Left ventricle myocardium inferior (tissue), 1 donor: ENCODE results near the gene LITAFD. TPM values are rescaled to one million over a fixed set of nuclear protein-coding genes. Genes with fewer than 3 reads are reported as not detected.

Experiments used
- DNase-seq: peaks from one replicate; pipeline ENCODE4 v3.0.0-alpha.2; 2020
- H3K27ac ChIP-seq: fragments of 200-600 bp; replicated peaks from 2 replicates; pipeline ENCODE4 v1.8.0; 2021
- H3K27me3 ChIP-seq: fragments of 200-600 bp; 2 replicates; pipeline ENCODE4 v1.8.0; 2021; ENCODE audit warnings: low read depth
- H3K36me3 ChIP-seq: fragments of 200-600 bp; 2 replicates; pipeline ENCODE4 v1.8.0; 2021
- H3K4me1 ChIP-seq: fragments of 200-600 bp; 2 replicates; pipeline ENCODE4 v1.8.0; 2021
- H3K4me3 ChIP-seq: fragments of 200-600 bp; 2 replicates; pipeline ENCODE4 v1.8.0; 2021; ENCODE audit warnings: mild to moderate bottlenecking, moderate library complexity
- H3K9me3 ChIP-seq: fragments of 200-600 bp; replicated peaks from 2 replicates; pipeline ENCODE4 v1.8.0; 2021
- CTCF ChIP-seq: fragments of 200-600 bp; IDR thresholded peaks from 2 replicates; pipeline ENCODE4 v1.8.0; 2021; ENCODE audit warnings: antibody characterized with exemption, mild to moderate bottlenecking, borderline replicate concordance
- intact Hi-C: fragments of 100-400 bp; cut with micrococcal nuclease; formaldehyde crosslinking; loops from one replicate; pipeline ENCODE4 v1.11.0; 2022
- total RNA-seq: library from RNA; stranded (reverse); fragmentation: NEBNext Ultra II Directional; extraction: Animal tissue kit (Norgen Biotek cat#: 25700); gene quantifications from one replicate; pipeline ENCODE4 v1.2.1, GENCODE V29; 2021
- donor health status: DM: no; HTN: yes; CAD: no; lungs with severe emphysema.

The LITAFD gene
- total RNA-seq, 1 donor from 2014 or later = not detected

GRCh38 chr16:8853611-8854010 lies 28.5 kb upstream of the LITAFD start:
- peaks cover 71% of the 10 kb centered on the region for H3K36me3 ChIP-seq
- no peak overlapping the region for H3K4me3 ChIP-seq
- H3K27ac ChIP-seq = peak overlapping the region; percentile 77
- no peaks in the 10 kb centered on the region for H3K27me3 ChIP-seq
- DNase-seq = no peak
- intact Hi-C loops = no loop called here
- no peaks in the 10 kb centered on the region for H3K9me3 ChIP-seq
- TF ChIP-seq CTCF = no peak
- H3K4me1 ChIP-seq = peaks cover 73% of the 10 kb centered on the region

GRCh38 chr16:8854298-8854948 lies 27.7 kb upstream of the LITAFD start:
- no peaks in the 10 kb centered on the region for H3K27me3 ChIP-seq
- no peak for DNase-seq
- peak overlapping the region; percentile 77 for H3K27ac ChIP-seq
- H3K36me3 ChIP-seq = peaks cover 71% of the 10 kb centered on the region
- no peaks in the 10 kb centered on the region for H3K9me3 ChIP-seq
- TF ChIP-seq CTCF = no peak
- H3K4me3 ChIP-seq = no peak overlapping the region
- H3K4me1 ChIP-seq = peaks cover 73% of the 10 kb centered on the region
- intact Hi-C loops = no loop called here

GRCh38 chr16:8855051-8855786 lies 26.9 kb upstream of the LITAFD start:
- TF ChIP-seq CTCF = no peak
- Histone ChIP-seq H3K27me3 (no peaks in the 10 kb centered on the region), H3K27ac (peak overlapping the region; percentile 64), H3K9me3 (no peaks in the 10 kb centered on the region), H3K4me3 (no peak overlapping the region), H3K36me3 (peaks cover 63% of the 10 kb centered on the region), H3K4me1 (peaks cover 73% of the 10 kb centered on the region)
- DNase-seq = no peak
- intact Hi-C loops = no loop called here

GRCh38 chr16:8855972-8856371 lies 26.2 kb upstream of the LITAFD start:
- peaks cover 73% of the 10 kb centered on the region for H3K4me1 ChIP-seq
- H3K27me3 ChIP-seq = no peaks in the 10 kb centered on the region
- H3K27ac ChIP-seq = peak overlapping the region; percentile 64
- TF ChIP-seq CTCF = no peak
- no peak for DNase-seq
- no peaks in the 10 kb centered on the region for H3K9me3 ChIP-seq
- H3K36me3 ChIP-seq = peaks cover 62% of the 10 kb centered on the region
- H3K4me3 ChIP-seq = no peak overlapping the region
- intact Hi-C loops = no loop called here

- Histone ChIP-seq H3K27ac (peak overlapping the region; percentile 90), H3K4me1 (peaks cover 74% of the 10 kb centered on the region), H3K9me3 (no peaks in the 10 kb centered on the region), H3K4me3 (no peak overlapping the region), H3K36me3 (peaks cover 40% of the 10 kb centered on the region), H3K27me3 (no peaks in the 10 kb centered on the region)
- no peak for TF ChIP-seq CTCF
- intact Hi-C loops = no loop called here
- DNase-seq = no peak
Measured at GRCh38 chr16:8858994-8859912, 22.9 kb upstream of the LITAFD start.
